Body of pancreas (tissue), 4 donors: ENCODE data around the gene KRTAP21-3.

Source experiments
- POLR2A ChIP-seq, 3 donors: fragments of 450-650 bp; IDR thresholded peaks; one replicate each; pipeline ENCODE4 v1.6.1; 2016; ENCODE audit warnings: antibody characterized with exemption in 3 of 3, mild to moderate bottlenecking in 2 of 3
- TF ChIP-seq, protein P1 (sequence below), 7 experiments: fragments of 450-650 bp in 4 of 7; fragments of 200-600 bp in 3 of 7; sonication (generic) in 3 of 7; IDR thresholded peaks; one replicate each; pipeline ENCODE4 v1.5.1; 2016 to 2019; ENCODE audit warnings: antibody characterized with exemption in 7 of 7

- TF ChIP-seq, protein P1, sequence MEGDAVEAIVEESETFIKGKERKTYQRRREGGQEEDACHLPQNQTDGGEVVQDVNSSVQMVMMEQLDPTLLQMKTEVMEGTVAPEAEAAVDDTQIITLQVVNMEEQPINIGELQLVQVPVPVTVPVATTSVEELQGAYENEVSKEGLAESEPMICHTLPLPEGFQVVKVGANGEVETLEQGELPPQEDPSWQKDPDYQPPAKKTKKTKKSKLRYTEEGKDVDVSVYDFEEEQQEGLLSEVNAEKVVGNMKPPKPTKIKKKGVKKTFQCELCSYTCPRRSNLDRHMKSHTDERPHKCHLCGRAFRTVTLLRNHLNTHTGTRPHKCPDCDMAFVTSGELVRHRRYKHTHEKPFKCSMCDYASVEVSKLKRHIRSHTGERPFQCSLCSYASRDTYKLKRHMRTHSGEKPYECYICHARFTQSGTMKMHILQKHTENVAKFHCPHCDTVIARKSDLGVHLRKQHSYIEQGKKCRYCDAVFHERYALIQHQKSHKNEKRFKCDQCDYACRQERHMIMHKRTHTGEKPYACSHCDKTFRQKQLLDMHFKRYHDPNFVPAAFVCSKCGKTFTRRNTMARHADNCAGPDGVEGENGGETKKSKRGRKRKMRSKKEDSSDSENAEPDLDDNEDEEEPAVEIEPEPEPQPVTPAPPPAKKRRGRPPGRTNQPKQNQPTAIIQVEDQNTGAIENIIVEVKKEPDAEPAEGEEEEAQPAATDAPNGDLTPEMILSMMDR (IDR thresholded peaks at IDR 0.05), result no peak
- TF ChIP-seq POLR2A (IDR thresholded peaks at IDR 0.05), result no peak
Measured at GRCh38 chr21:30719401-30719800, 824 bp upstream of the KRTAP21-3 start.
